Measurements from ENCODE around the gene NANOS1. TPM values are rescaled to one million over a fixed set of nuclear protein-coding genes. Genes with fewer than 3 reads are reported as not detected.
A peak's percentile ranks its signal among the peaks of the same experiment; 100 is the strongest.

The NANOS1 gene
- total and polyA plus RNA-seq, 10 donors, result 0.09 to 0.86 (median 0.40) TPM

DNA sequence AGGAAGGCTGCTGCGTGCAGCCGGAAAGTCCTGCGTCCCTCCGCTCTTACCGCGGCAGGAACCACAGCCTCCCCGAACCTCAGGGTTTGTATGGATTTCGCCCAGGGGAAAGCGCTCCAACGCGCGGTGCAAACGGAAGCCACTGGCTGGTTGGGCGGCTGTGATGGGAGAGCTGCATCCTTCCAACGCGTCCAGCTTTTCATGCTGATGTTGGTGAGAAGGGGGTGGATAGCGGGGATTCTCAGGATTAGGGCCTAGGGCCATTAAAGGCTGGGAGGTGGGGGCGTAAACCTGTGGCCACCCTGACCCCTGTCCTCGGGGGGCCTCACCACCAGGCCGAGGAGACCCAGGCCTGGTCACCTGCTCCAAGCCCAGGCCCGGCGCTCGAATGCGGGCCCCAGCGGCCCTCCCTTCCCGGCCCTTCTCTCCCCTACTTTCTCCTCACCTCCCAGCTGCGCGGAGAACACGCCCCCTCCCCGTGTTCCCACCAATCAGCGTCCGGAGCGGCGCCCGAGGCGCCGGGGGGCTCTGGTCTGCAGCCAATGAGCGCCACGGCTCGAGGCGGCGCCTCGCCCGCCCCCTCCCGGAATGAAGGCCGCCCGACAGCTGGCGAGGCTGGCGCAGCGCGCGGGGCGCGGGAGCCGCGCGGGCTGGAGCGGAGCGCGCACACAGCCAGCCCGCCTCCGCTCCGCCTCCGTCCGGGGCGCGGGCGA, 458 bp upstream of the NANOS1 start:
- peaks cover 0 to 25% (median 13%) of the 10 kb centered on the region in 6 donors for H3K36me3 ChIP-seq
- peak overlapping the region; percentile 18 to 86 (median 62) for H3K4me3 ChIP-seq
- peak; percentile 90 for DNase-seq
- 4 to 11% (median 5%) methylated on average over 20 to 68 of the region's 68 CpGs for whole genome bisulfite sequencing, 5 donors
- TF ChIP-seq POLR2A (IDR thresholded peaks at IDR 0.05), result no peak
- TF ChIP-seq, protein P1, sequence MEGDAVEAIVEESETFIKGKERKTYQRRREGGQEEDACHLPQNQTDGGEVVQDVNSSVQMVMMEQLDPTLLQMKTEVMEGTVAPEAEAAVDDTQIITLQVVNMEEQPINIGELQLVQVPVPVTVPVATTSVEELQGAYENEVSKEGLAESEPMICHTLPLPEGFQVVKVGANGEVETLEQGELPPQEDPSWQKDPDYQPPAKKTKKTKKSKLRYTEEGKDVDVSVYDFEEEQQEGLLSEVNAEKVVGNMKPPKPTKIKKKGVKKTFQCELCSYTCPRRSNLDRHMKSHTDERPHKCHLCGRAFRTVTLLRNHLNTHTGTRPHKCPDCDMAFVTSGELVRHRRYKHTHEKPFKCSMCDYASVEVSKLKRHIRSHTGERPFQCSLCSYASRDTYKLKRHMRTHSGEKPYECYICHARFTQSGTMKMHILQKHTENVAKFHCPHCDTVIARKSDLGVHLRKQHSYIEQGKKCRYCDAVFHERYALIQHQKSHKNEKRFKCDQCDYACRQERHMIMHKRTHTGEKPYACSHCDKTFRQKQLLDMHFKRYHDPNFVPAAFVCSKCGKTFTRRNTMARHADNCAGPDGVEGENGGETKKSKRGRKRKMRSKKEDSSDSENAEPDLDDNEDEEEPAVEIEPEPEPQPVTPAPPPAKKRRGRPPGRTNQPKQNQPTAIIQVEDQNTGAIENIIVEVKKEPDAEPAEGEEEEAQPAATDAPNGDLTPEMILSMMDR (IDR thresholded peaks at IDR 0.05 in 8 of 11, conservative IDR thresholded peaks at IDR 0.05 in 3 of 11), result peak in 6 of 11 experiments; percentile 11 to 41 (median 33)
- peak in 2 of 3 donors; percentile 41 to 44 for TF ChIP-seq POLR2AphosphoS5 (IDR thresholded peaks at IDR 0.05)
- peaks cover 13 to 34% (median 26%) of the 10 kb centered on the region in 6 donors for H3K4me1 ChIP-seq
- peak overlapping the region in 5 of 8 donors; percentile 10 to 63 (median 52) for H3K27ac ChIP-seq
- peaks cover 0 to 18% (median 0%) of the 10 kb centered on the region in 7 donors for H3K27me3 ChIP-seq (replicated peaks in 1 of 7)
- no peaks in the 10 kb centered on the region for H3K9me3 ChIP-seq
- intact Hi-C loops (cut with DNase I; ENCODE audit: low total_unique reads), result no loop called here

DNA sequence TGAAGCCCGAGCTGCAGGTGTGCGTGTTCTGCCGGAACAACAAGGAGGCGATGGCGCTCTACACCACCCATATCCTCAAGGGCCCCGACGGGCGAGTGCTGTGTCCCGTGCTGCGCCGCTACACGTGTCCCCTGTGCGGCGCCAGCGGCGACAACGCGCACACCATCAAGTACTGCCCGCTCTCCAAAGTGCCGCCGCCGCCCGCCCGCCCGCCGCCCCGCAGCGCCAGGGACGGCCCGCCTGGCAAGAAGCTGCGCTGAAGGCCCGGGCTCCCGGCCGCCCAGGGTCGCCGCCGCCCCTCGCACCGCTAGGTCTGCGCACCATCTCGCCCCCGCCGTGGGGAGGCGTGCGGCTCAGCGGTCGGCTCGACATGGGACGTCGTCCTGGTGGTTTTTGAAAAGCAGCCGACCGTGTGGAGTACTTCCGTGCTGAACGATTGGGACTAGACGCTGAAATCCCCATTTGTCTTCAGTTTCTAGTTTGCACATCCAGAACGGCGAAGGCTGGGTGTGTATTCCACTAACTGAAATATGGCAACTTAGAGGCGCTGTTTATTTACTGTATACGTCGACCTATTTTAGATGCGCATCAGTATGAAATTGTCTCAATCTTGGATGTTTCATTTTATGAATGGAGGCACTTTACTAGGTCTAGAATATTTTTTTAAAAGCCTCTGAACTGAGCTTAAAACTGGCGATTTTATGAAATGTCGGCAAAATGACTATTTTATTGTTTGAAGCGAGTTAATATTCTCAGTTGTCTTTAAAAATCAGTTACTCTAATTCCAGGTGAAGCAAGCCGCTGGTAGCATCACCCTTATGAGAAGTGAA, 1.1 kb downstream of the NANOS1 start:
- TF ChIP-seq, protein P1 (IDR thresholded peaks at IDR 0.05 in 8 of 11, conservative IDR thresholded peaks at IDR 0.05 in 3 of 11), result peak in 1 of 11 experiments; percentile 11
- no peak for TF ChIP-seq POLR2A (IDR thresholded peaks at IDR 0.05)
- TF ChIP-seq POLR2AphosphoS5 (IDR thresholded peaks at IDR 0.05), result peak; percentile 45 to 66 (median 66)
- Histone ChIP-seq H3K27ac (no peak overlapping the region), H3K4me1 (peaks cover 13 to 34% (median 26%) of the 10 kb centered on the region in 6 donors), H3K36me3 (peaks cover 2 to 41% (median 25%) of the 10 kb centered on the region in 6 donors), H3K9me3 (no peaks in the 10 kb centered on the region), H3K27me3 (replicated peaks in 1 of 7) (peaks cover 0 to 18% (median 0%) of the 10 kb centered on the region in 7 donors), H3K4me3 (peak overlapping the region; percentile 20 to 86 (median 62))
- intact Hi-C loops (cut with DNase I; ENCODE audit: low total_unique reads), result no loop called here
- WGBS, 5 donors, result 7 to 28% (median 10%) methylated on average over 15 to 65 of the region's 65 CpGs
- peak; percentile 85 for DNase-seq

DNA sequence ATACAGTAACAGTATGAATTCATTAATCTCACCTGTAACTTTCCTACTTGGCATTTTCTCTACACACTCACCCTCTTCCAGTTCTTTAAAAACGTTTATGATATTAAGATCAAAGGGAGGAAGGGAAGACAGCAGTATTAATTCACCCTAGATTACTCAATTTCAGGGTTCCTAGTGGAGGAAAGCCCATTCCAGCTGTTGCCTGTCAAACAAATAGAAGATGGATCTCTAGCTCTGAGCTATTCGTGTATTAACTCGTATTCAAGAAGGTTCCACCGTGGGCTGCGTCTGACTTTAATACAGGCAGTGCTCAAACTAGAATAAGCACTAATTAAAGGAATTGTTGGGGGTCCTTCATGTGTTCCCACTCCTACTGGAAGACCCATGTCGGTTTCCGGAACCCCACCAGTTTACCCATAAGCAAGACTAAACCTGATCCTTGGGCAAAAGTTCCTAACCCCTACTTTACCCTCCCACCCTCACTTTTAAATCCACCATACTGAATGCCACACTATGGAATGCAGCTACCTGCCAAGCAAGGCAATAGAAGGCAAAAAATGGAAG, 2.1 kb downstream of the NANOS1 start:
- peaks cover 13 to 34% (median 26%) of the 10 kb centered on the region in 6 donors for H3K4me1 ChIP-seq
- WGBS, 5 donors, result 75 to 87% (median 78%) methylated on average over 7 of the region's 7 CpGs
- H3K27ac ChIP-seq, result no peak overlapping the region
- intact Hi-C loops (cut with DNase I; ENCODE audit: low total_unique reads), result no loop called here
- H3K36me3 ChIP-seq, result peaks cover 2 to 50% (median 34%) of the 10 kb centered on the region in 6 donors
- H3K27me3 ChIP-seq (replicated peaks in 1 of 7), result peaks cover 0 to 18% (median 0%) of the 10 kb centered on the region in 7 donors
- H3K4me3 ChIP-seq, result no peak overlapping the region
- TF ChIP-seq, protein P1 (IDR thresholded peaks at IDR 0.05 in 8 of 11, conservative IDR thresholded peaks at IDR 0.05 in 3 of 11), result no peak
- TF ChIP-seq POLR2A (IDR thresholded peaks at IDR 0.05) (no peak), POLR2AphosphoS5 (IDR thresholded peaks at IDR 0.05) (no peak)
- DNase-seq, result no peak
- H3K9me3 ChIP-seq, result no peaks in the 10 kb centered on the region

All from spleen (tissue), 11 donors.